NT2/D1 (cell line): ENCODE data around the gene KIAA0513.

Experiments used
- SUZ12 ChIP-seq: IDR thresholded peaks from 2 replicates; pipeline ENCODE4 v1.6.1; 2011; ENCODE audit not compliant: insufficient read length, insufficient read depth; ENCODE audit errors: extremely low read depth
- ZNF274 ChIP-seq: IDR thresholded peaks from 2 replicates; pipeline ENCODE4 v1.6.1; 2011; ENCODE audit warnings: mild to moderate bottlenecking, low read depth, low read length

- TF ChIP-seq ZNF274: no peak
- TF ChIP-seq SUZ12: no peak
These were observed 108.7 kb downstream of the KIAA0513 start for GRCh38 chr16:85136213-85136701.
